Right atrium auricular region (tissue), 2 donors: ENCODE data around the gene CTPS2. TPM values are rescaled to one million over a fixed set of nuclear protein-coding genes. Genes with fewer than 3 reads are reported as not detected.
"Not testable (repeated sequence)": the region's sequence is repeated elsewhere in the genome, so short reads cannot be mapped to it uniquely, and the experiment has no call there.

Experiments
- DNase-seq: peaks from one replicate; pipeline ENCODE4 v3.0.0-alpha.2; 2019; ENCODE audit warnings: low spot score
- H3K27ac ChIP-seq, 2 donors: fragments of 200-600 bp; sonication (generic); 1 replicate in 1 of 2; 2 replicates in 1 of 2; pipeline ENCODE4 v1.5.1; 2016 to 2019
- H3K27me3 ChIP-seq, 2 donors: fragments of 200-600 bp; sonication (generic); one replicate each; pipeline versions ENCODE4 v1.5.1 to v1.6.0; 2017 to 2019
- H3K36me3 ChIP-seq: fragments of 200-600 bp; sonication (generic); one replicate; pipeline ENCODE4 v1.5.1; 2016
- H3K4me1 ChIP-seq, 2 donors: fragments of 200-600 bp; sonication (generic); one replicate each; pipeline versions ENCODE4 v1.5.1 to v1.6.0; 2017 to 2019
- H3K4me3 ChIP-seq, 2 donors: fragments of 200-600 bp; sonication (generic); 1 replicate in 1 of 2; 2 replicates in 1 of 2; pipeline ENCODE4 v1.5.1; 2017 to 2019; ENCODE audit warnings: mild to moderate bottlenecking in 1 of 2, moderate library complexity in 1 of 2
- H3K9me3 ChIP-seq, 2 donors: fragments of 200-600 bp; sonication (generic); one replicate each; pipeline ENCODE4 v1.5.1; 2019
- total RNA-seq, 2 donors: library from RNA; depleted of rRNA; stranded (reverse); fragments of >200 nt; gene quantifications; one replicate each; pipeline ENCODE4 v1.1.0, GENCODE V29; 2016
- TF ChIP-seq, protein P1 (sequence below), 2 donors: fragments of 200-600 bp; sonication (generic); IDR thresholded peaks; one replicate each; pipeline ENCODE4 v1.5.1; 2019; ENCODE audit warnings: antibody characterized with exemption in 2 of 2

The CTPS2 gene
- total RNA-seq, 2 donors from 2014 or later: 4.4 to 4.8 TPM

DNA sequence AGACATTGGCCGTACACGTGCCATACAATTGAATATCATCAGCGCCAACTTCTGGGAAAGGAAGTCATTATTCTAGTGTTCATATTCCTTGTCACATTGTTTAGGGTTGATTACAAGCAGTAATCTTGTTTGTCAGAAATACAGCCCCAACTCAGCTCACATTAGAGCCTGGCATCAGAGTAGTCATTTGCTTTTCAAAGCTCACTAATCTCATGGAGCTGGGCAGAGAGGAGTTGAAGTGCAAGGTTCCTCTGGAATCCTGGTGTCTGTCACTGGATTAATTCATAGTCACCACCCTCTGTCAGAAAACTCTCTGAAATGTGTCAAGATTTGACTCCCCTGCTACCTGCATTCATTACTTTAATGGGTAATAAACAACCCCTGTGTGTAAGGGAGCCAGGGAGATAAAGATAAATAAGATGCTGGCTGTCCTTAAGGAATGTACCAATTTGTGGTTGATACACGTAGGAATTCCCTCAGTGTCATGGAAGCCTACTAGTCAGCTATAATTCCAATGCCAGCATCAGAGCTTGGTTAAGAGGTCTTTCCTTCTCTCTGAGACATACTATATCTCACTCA, 106.2 kb downstream of the CTPS2 start:
- Histone ChIP-seq H3K27me3 (no peaks in the 10 kb centered on the region), H3K4me3 (no peak overlapping the region), H3K9me3 (no peaks in the 10 kb centered on the region), H3K4me1 (peaks cover 0 to 12% of the 10 kb centered on the region in 2 donors), H3K36me3 (no peaks in the 10 kb centered on the region), H3K27ac (peak overlapping the region; percentile 27 to 64)
- TF ChIP-seq, protein P1, sequence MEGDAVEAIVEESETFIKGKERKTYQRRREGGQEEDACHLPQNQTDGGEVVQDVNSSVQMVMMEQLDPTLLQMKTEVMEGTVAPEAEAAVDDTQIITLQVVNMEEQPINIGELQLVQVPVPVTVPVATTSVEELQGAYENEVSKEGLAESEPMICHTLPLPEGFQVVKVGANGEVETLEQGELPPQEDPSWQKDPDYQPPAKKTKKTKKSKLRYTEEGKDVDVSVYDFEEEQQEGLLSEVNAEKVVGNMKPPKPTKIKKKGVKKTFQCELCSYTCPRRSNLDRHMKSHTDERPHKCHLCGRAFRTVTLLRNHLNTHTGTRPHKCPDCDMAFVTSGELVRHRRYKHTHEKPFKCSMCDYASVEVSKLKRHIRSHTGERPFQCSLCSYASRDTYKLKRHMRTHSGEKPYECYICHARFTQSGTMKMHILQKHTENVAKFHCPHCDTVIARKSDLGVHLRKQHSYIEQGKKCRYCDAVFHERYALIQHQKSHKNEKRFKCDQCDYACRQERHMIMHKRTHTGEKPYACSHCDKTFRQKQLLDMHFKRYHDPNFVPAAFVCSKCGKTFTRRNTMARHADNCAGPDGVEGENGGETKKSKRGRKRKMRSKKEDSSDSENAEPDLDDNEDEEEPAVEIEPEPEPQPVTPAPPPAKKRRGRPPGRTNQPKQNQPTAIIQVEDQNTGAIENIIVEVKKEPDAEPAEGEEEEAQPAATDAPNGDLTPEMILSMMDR (IDR thresholded peaks at IDR 0.05): no peak
- DNase-seq: no peak

GRCh38 chrX:16604337-16604736, 108.1 kb downstream of the CTPS2 start:
- Histone ChIP-seq H3K4me3 (no peak overlapping the region), H3K27ac (peak overlapping the region; percentile 17 to 64), H3K36me3 (no peaks in the 10 kb centered on the region), H3K4me1 (peaks cover 0 to 12% of the 10 kb centered on the region in 2 donors), H3K27me3 (no peaks in the 10 kb centered on the region), H3K9me3 (no peaks in the 10 kb centered on the region)
- no peak for DNase-seq
- TF ChIP-seq, protein P1 (IDR thresholded peaks at IDR 0.05): no peak

DNA sequence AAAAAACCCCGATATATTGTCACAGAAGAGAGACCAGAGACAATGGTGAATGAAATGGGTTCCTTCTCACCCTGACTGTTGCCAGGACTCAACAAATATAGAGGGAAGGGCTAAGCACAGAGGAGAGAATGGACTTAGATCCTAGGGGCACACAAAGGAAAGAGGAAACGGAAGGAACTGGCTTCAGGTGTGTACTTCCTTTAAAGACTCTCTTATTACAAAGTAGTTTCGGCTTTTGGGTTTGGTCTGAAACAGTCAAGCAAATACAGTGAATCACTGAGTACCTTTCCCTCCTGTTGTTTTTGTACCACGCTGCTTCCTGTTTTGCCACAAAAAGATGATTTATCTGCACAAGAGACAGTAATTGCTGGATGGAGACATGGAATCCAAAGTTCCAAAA, 108.6 kb downstream of the CTPS2 start:
- Histone ChIP-seq H3K9me3 (no peaks in the 10 kb centered on the region), H3K27me3 (no peaks in the 10 kb centered on the region), H3K4me3 (no peak overlapping the region), H3K36me3 (no peaks in the 10 kb centered on the region), H3K4me1 (peaks cover 0 to 12% of the 10 kb centered on the region in 2 donors), H3K27ac (peak overlapping the region in 1 of 2 donors; percentile 64)
- TF ChIP-seq, protein P1 (IDR thresholded peaks at IDR 0.05): no peak
- no peak for DNase-seq

- DNase-seq: not testable (repeated sequence)
These were observed 109.2 kb downstream of the CTPS2 start for GRCh38 chrX:16603235-16603634.

DNA sequence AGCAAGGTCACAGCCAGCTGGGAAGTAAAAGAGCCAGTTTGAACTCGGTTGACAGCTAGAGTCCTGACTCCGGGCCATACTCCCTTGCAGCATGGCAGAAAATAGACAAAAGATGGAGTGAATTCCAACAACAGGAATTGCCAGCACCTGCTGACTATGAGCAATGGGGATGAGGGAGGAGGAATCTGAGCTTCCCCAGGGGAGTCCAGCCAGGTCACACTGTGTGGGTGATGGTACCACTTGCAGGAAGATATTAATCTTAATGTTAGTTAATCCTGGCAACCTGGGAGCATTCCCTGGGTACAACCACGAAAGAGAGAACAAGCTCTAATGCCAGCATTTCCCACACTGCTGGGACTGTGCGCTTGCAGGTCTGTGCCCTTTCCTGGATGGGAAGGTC, 110.6 kb downstream of the CTPS2 start:
- Histone ChIP-seq H3K27ac (peak overlapping the region in 1 of 2 donors; percentile 6), H3K36me3 (no peaks in the 10 kb centered on the region), H3K9me3 (no peaks in the 10 kb centered on the region), H3K4me3 (no peak overlapping the region), H3K4me1 (peaks cover 0 to 12% of the 10 kb centered on the region in 2 donors), H3K27me3 (no peaks in the 10 kb centered on the region)
- TF ChIP-seq, protein P1 (IDR thresholded peaks at IDR 0.05): no peak
- no peak for DNase-seq

More at GRCh38 chrX:16603235-16603634, 109.2 kb downstream of the CTPS2 start:
- H3K27me3 ChIP-seq, H3K36me3 ChIP-seq, H3K9me3 ChIP-seq, H3K4me3 ChIP-seq: not testable (repeated sequence)
- Histone ChIP-seq H3K4me1 (peaks cover 0 to 12% of the 10 kb centered on the region in 2 donors), H3K27ac (peak overlapping the region in 1 of 2 donors; percentile 64)

GRCh38 chrX:16594490-16594889, 118.0 kb downstream of the CTPS2 start:
- H3K4me3 ChIP-seq: no peak overlapping the region
- no peaks in the 10 kb centered on the region for H3K27me3 ChIP-seq
- no peaks in the 10 kb centered on the region for H3K36me3 ChIP-seq
- H3K9me3 ChIP-seq: peaks cover 0 to 7% of the 10 kb centered on the region in 2 donors
- TF ChIP-seq, protein P1 (IDR thresholded peaks at IDR 0.05): no peak
- no peak overlapping the region for H3K27ac ChIP-seq
- no peak for DNase-seq
- H3K4me1 ChIP-seq: peaks cover 0 to 7% of the 10 kb centered on the region in 2 donors
